HCT116 (cell line): ENCODE data around the gene HMGCS2. TPM values are rescaled to one million over a fixed set of nuclear protein-coding genes. Genes with fewer than 3 reads are reported as not detected.

Source experiments
- ATAC-seq: fragments of 200-7000 bp; cut with Tn5 transposase; 2 replicates; pipeline ENCODE4 v1.9.1; 2020; ENCODE audit warnings: mild to moderate bottlenecking, moderate library complexity
- BruUV-seq: library from RNA; stranded (reverse); fragments of 400-500 nt; replicated peaks from 2 replicates; lab custom pipeline; 2021; lab: Mats Ljungman, UMichigan
- CTCF ChIA-PET: fragments of 300-600 bp; sonication (Branson Sonifier 250); formaldehyde crosslinking; loops from one replicate; lab custom pipeline; 2021; ENCODE audit warnings: antibody characterized with exemption; lab: Charles Lee
- POLR2A ChIA-PET: fragments of 300-600, 350-600 bp; sonication (Branson Sonifier 250); formaldehyde crosslinking; loops from one replicate; lab custom pipeline; 2021; ENCODE audit warnings: antibody characterized with exemption; lab: Charles Lee
- RAD21 ChIA-PET, 2 experiments: fragments of 300-600 bp; sonication (Branson Sonifier 250); formaldehyde crosslinking; loops; one replicate each; lab custom pipeline; 2023; ENCODE audit warnings: low total read pairs in 2 of 2; ENCODE audit not compliant: uncharacterized antibody in 2 of 2, unreplicated experiment in 2 of 2, low non-redundant PET in 1 of 2; lab: Charles Lee
- DNase-seq: peaks from one replicate; pipeline ENCODE4 v3.0.0-alpha.2; 2010; ENCODE audit warnings: low read depth, low spot score
- H2AFZ ChIP-seq: fragments of 200-600 bp; shearing (Covaris generic), sonication (generic); 2 replicates; pipeline ENCODE4 v1.6.1; 2017; ENCODE audit warnings: low read depth, mixed run types, mixed read lengths, antibody characterized with exemption, low read length; ENCODE audit not compliant: poor library complexity, severe bottlenecking
- H3K27ac ChIP-seq: 2 replicates; pipeline ENCODE4 v1.5.1; 2012; ENCODE audit warnings: low read depth, low read length
- H3K27me3 ChIP-seq: fragments of 200-600 bp; sonication (generic); 2 replicates; pipeline ENCODE4 v1.6.1; 2016; ENCODE audit warnings: mixed run types, low read length, mixed read lengths; ENCODE audit not compliant: insufficient read depth
- H3K36me3 ChIP-seq, 2 experiments: fragments of 200-500 bp in 1 of 2; fragments of 200-600 bp in 1 of 2; sonication (Bioruptor generic) in 1 of 2; sonication (generic) in 1 of 2; 2 replicates each; pipeline versions ENCODE4 v1.5.1 to v1.6.1; 2014 to 2016; ENCODE audit warnings: low read length in 2 of 2, inconsistent platforms in 1 of 2, mixed read lengths in 1 of 2, mixed run types in 1 of 2; ENCODE audit not compliant: insufficient read depth in 2 of 2, control insufficient read depth in 1 of 2
- H3K4me1 ChIP-seq, 2 experiments: fragments of 200-600 bp in 1 of 2; sonication (generic) in 1 of 2; 2 replicates each; pipeline versions ENCODE4 v1.5.1 to v1.6.1; 2012 to 2017; ENCODE audit warnings: low read length in 2 of 2, inconsistent platforms in 1 of 2, mild to moderate bottlenecking in 1 of 2, mixed read lengths in 1 of 2, mixed run types in 1 of 2, moderate library complexity in 1 of 2; ENCODE audit not compliant: insufficient read depth in 2 of 2, control insufficient read depth in 1 of 2
- H3K4me2 ChIP-seq: fragments of 200-600 bp; sonication (generic); 2 replicates; pipeline ENCODE4 v1.6.1; 2017; ENCODE audit warnings: mixed run types, low read length, mixed read lengths
- H3K4me3 ChIP-seq, 2 experiments: fragments of 200-600 bp in 1 of 2; sonication (generic) in 1 of 2; replicated peaks in 1 of 2; 2 replicates each; pipeline ENCODE4 v1.5.1; 2011 to 2016; ENCODE audit warnings: low read length in 2 of 2, control low read depth in 1 of 2, low read depth in 1 of 2, mild to moderate bottlenecking in 1 of 2, mixed read lengths in 1 of 2, mixed run types in 1 of 2
- H3K79me2 ChIP-seq: fragments of 200-600 bp; sonication (generic); 2 replicates; pipeline ENCODE4 v1.6.1; 2017; ENCODE audit warnings: mild to moderate bottlenecking, mixed run types, low read length, moderate library complexity, mixed read lengths; ENCODE audit not compliant: insufficient read depth
- H3K9ac ChIP-seq: fragments of 200-600 bp; sonication (generic); 2 replicates; pipeline ENCODE4 v1.6.1; 2016; ENCODE audit warnings: low read length, mixed read lengths
- H3K9me2 ChIP-seq: fragments of 200-600 bp; sonication (generic), shearing (Covaris generic); 2 replicates; pipeline ENCODE4 v1.6.1; 2017; ENCODE audit warnings: mixed run types, mild to moderate bottlenecking, moderate library complexity; ENCODE audit not compliant: insufficient read depth
- H3K9me3 ChIP-seq, 2 experiments: fragments of 200-500 bp in 1 of 2; fragments of 200-600 bp in 1 of 2; sonication (Bioruptor generic) in 1 of 2; sonication (generic) in 1 of 2; 2 replicates each; pipeline ENCODE4 v1.6.1; 2014 to 2017; ENCODE audit warnings: low read length in 2 of 2, mixed read lengths in 2 of 2, inconsistent platforms in 1 of 2, low read depth in 1 of 2, mild to moderate bottlenecking in 1 of 2, mixed run types in 1 of 2, moderate library complexity in 1 of 2; ENCODE audit not compliant: control insufficient read depth in 1 of 2, insufficient read depth in 1 of 2
- H4K20me1 ChIP-seq: fragments of 200-600 bp; sonication (generic), shearing (Covaris generic); 2 replicates; pipeline ENCODE4 v1.6.1; 2017; ENCODE audit warnings: mixed run types, mild to moderate bottlenecking, moderate library complexity; ENCODE audit not compliant: insufficient read depth
- CBX3 ChIP-seq: IDR thresholded peaks from 2 replicates; pipeline ENCODE4 v1.6.1; 2012; ENCODE audit warnings: low read depth
- CEBPB ChIP-seq: IDR thresholded peaks from 2 replicates; pipeline ENCODE4 v1.6.1; 2012; ENCODE audit warnings: low read depth
- EGR1 ChIP-seq: IDR thresholded peaks from 2 replicates; pipeline ENCODE4 v1.6.1; 2012; ENCODE audit warnings: low read depth
- ELF1 ChIP-seq: IDR thresholded peaks from 2 replicates; pipeline ENCODE4 v1.6.1; 2012; ENCODE audit warnings: low read depth, borderline replicate concordance
- EZH2phosphoT487 ChIP-seq: fragments of 200-600 bp; IDR thresholded peaks from 2 replicates; pipeline ENCODE4 v1.6.1; 2018; ENCODE audit warnings: antibody characterized with exemption, borderline replicate concordance
- FOSL1 ChIP-seq: IDR thresholded peaks from 2 replicates; pipeline ENCODE4 v1.6.1; 2012; ENCODE audit warnings: low read depth
- POLR2A ChIP-seq: IDR thresholded peaks from 2 replicates; pipeline ENCODE4 v1.7.0; 2011; ENCODE audit warnings: borderline replicate concordance; ENCODE audit not compliant: insufficient read depth, insufficient read length; ENCODE audit errors: extremely low read depth
- POLR2AphosphoS5 ChIP-seq: IDR thresholded peaks from 2 replicates; pipeline ENCODE4 v1.6.1; 2011; ENCODE audit warnings: mild to moderate bottlenecking, low read depth, low read length, moderate library complexity
- RAD21 ChIP-seq: IDR thresholded peaks from 2 replicates; pipeline ENCODE4 v1.6.1; 2012; ENCODE audit warnings: low read depth, mild to moderate bottlenecking
- REST ChIP-seq: IDR thresholded peaks from 2 replicates; pipeline ENCODE4 v1.6.1; 2012; ENCODE audit warnings: low read depth
- SIN3A ChIP-seq: IDR thresholded peaks from 2 replicates; pipeline ENCODE4 v1.6.1; 2012; ENCODE audit warnings: low read depth
- SP1 ChIP-seq: IDR thresholded peaks from 2 replicates; pipeline ENCODE4 v1.6.1; 2012; ENCODE audit warnings: low read depth
- SRF ChIP-seq: IDR thresholded peaks from 2 replicates; pipeline ENCODE4 v1.6.1; 2012; ENCODE audit warnings: low read depth
- YY1 ChIP-seq: IDR thresholded peaks from 2 replicates; pipeline ENCODE4 v1.6.1; 2011; ENCODE audit warnings: low read length, low read depth, moderate library complexity, mild to moderate bottlenecking; ENCODE audit not compliant: insufficient replicate concordance; ENCODE audit errors: extremely low read depth
- ZBTB33 ChIP-seq: IDR thresholded peaks from 2 replicates; pipeline ENCODE4 v1.6.1; 2011; ENCODE audit warnings: mild to moderate bottlenecking, low read length, moderate library complexity; ENCODE audit not compliant: insufficient replicate concordance; ENCODE audit errors: extremely low read depth
- ZFX ChIP-seq: fragments of 450-650 bp; IDR thresholded peaks from 2 replicates; pipeline ENCODE4 v1.6.1; 2017
- ZNF274 ChIP-seq: fragments of 200-500 bp; sonication (Bioruptor generic); IDR thresholded peaks from 2 replicates; pipeline ENCODE4 v1.6.1; 2014; ENCODE audit warnings: mild to moderate bottlenecking, low read depth, low read length, inconsistent platforms
- intact Hi-C: fragments of 100-400 bp; cut with micrococcal nuclease; formaldehyde crosslinking; loops from 2 replicates; pipeline ENCODE4 v1.10.0; 2022
- total RNA-seq: library from RNA; stranded (reverse); gene quantifications from one replicate; pipeline ENCODE4 v1.2.1, GENCODE V29; 2021; ENCODE audit not compliant: unreplicated experiment

HMGCS2 gene
- total RNA-seq, 1 experiment from 2014 or later, result 0.20 TPM

GRCh38 chr1:119700326-119700725 is 68.4 kb downstream of the HMGCS2 start:
- Histone ChIP-seq H3K36me3 (no peaks in the 10 kb centered on the region), H2AFZ (no peak overlapping the region), H3K9ac (no peak overlapping the region), H3K9me3 (peaks cover 4 to 6% of the 10 kb centered on the region in 2 experiments; a peak in 2 of 4 replicates), H3K4me2 (no peak overlapping the region), H3K9me2 (no peaks in the 10 kb centered on the region), H3K4me1 (no peaks in the 10 kb centered on the region), H3K27ac (no peak overlapping the region), H4K20me1 (no peaks in the 10 kb centered on the region), H3K27me3 (no peaks in the 10 kb centered on the region), H3K4me3 (no peak overlapping the region), H3K79me2 (no peaks in the 10 kb centered on the region)
- TF ChIP-seq ZBTB33 (no peak), FOSL1 (no peak), YY1 (no peak), SIN3A (no peak), SRF (no peak), CEBPB (no peak), POLR2A (no peak), EGR1 (no peak), CBX3 (no peak), POLR2AphosphoS5 (no peak), ELF1 (no peak), RAD21 (no peak), ZFX (no peak), SP1 (no peak), EZH2phosphoT487 (no peak), ZNF274 (no peak), REST (no peak)
- ATAC-seq, result no peak
- ChIA-PET CTCF (no interaction called here), POLR2A (no interaction called here), RAD21 (no interaction called here)
- no TSS peak for BruUV-seq
- intact Hi-C loops, result no loop called here
- DNase-seq, result no peak
